ENCODE measurements around the gene SAYSD1.

- TF ChIP-seq CTCF (conservative IDR thresholded peaks at IDR 0.05; ENCODE audit: low read length), result no peak
- TF ChIP-seq EZH2phosphoT487 (IDR thresholded peaks at IDR 0.05; ENCODE audit: borderline replicate concordance), result no peak
Measured at GRCh38 chr6:39056681-39057080, 58.3 kb downstream of the SAYSD1 start.
